Kidney (tissue), 14 donors: ENCODE results near the gene DCST1. TPM values are rescaled to one million over a fixed set of nuclear protein-coding genes. Genes with fewer than 3 reads are reported as not detected.

Experiments
- DNase-seq, 5 donors: peaks; one replicate each; pipeline ENCODE4 v3.0.0-alpha.2; 2013 to 2020
- FAIRE-seq: peaks from 2 replicates; lab custom pipeline; 2012; peaks lifted over from hg19 to GRCh38; lab: Jason Lieb, UNC
- H3K27ac ChIP-seq, 2 donors: one replicate each; pipeline ENCODE4 v1.7.0; 2013; ENCODE audit warnings: low read depth in 2 of 2, low read length in 2 of 2, inconsistent platforms in 1 of 2
- H3K27me3 ChIP-seq: one replicate; pipeline ENCODE4 v1.7.1; 2013; ENCODE audit warnings: low read length, inconsistent platforms; ENCODE audit not compliant: control insufficient read depth, insufficient read depth
- H3K36me3 ChIP-seq, 3 donors: one replicate each; pipeline versions ENCODE4 v1.7.0 to v1.7.1; 2013; ENCODE audit warnings: low read length in 3 of 3, control low read depth in 1 of 3, inconsistent platforms in 1 of 3; ENCODE audit not compliant: insufficient read depth in 3 of 3, control insufficient read depth in 2 of 3
- H3K4me1 ChIP-seq, 3 donors: one replicate each; pipeline versions ENCODE4 v1.7.0 to v1.7.1; 2013; ENCODE audit warnings: low read length in 3 of 3, inconsistent platforms in 1 of 3, low read depth in 1 of 3; ENCODE audit not compliant: control insufficient read depth in 2 of 3, insufficient read depth in 2 of 3
- H3K4me3 ChIP-seq, 3 donors: one replicate each; pipeline versions ENCODE4 v1.7.0 to v1.8.1; 2013; ENCODE audit warnings: low read length in 3 of 3, control low read depth in 1 of 3, inconsistent platforms in 1 of 3
- H3K9ac ChIP-seq, 3 donors: one replicate each; pipeline versions ENCODE4 v1.7.0 to v1.7.1; 2013; ENCODE audit warnings: low read length in 3 of 3, control low read depth in 1 of 3, inconsistent platforms in 1 of 3
- H3K9me3 ChIP-seq, 3 donors: one replicate each; pipeline versions ENCODE4 v1.7.0 to v1.7.1; 2013; ENCODE audit warnings: low read length in 3 of 3, control low read depth in 1 of 3, inconsistent platforms in 1 of 3; ENCODE audit not compliant: control insufficient read depth in 2 of 3, insufficient read depth in 1 of 3
- intact Hi-C: fragments of 100-400 bp; cut with DNase I; formaldehyde crosslinking; loops from one replicate; pipeline ENCODE4 v1.11.1; 2022
- polyA plus RNA-seq: library from polyadenylated mRNA; stranded (reverse); fragments of 350-450 nt; fragmentation: Illumina TruSeq; extraction: RNeasy Lipid Tissue Mini Kit (QIAGEN cat#74804); gene quantifications from one replicate; pipeline ENCODE4 v1.2.3, GENCODE V29; 2014; ENCODE audit warnings: low read depth, low replicate concordance; ENCODE audit not compliant: insufficient read depth
- total RNA-seq: library from RNA; stranded (reverse); fragmentation: NEBNext Ultra II Directional; extraction: Animal tissue kit (Norgen Biotek cat#: 25700); gene quantifications from one replicate; pipeline ENCODE4 v1.2.1, GENCODE V29; 2021
- TF ChIP-seq, protein P1 (sequence below): IDR thresholded peaks from 3 replicates; pipeline ENCODE4 v1.5.1; 2012; ENCODE audit warnings: mild to moderate bottlenecking, moderate library complexity, borderline replicate concordance; ENCODE audit not compliant: insufficient read depth; ENCODE audit errors: extremely low read depth
- donor health status: control.
- donor health status: control.
- donor health status: control.
- donor health status: control.
- donor health status: control.
- donor health status: DM: yes; HTN: yes; CAD: no.
- donor health status: Normal renal cell carcinoma (clear cell type).

DCST1 gene
- total and polyA plus RNA-seq, 2 donors from 2014 or later, result not detected

DNA sequence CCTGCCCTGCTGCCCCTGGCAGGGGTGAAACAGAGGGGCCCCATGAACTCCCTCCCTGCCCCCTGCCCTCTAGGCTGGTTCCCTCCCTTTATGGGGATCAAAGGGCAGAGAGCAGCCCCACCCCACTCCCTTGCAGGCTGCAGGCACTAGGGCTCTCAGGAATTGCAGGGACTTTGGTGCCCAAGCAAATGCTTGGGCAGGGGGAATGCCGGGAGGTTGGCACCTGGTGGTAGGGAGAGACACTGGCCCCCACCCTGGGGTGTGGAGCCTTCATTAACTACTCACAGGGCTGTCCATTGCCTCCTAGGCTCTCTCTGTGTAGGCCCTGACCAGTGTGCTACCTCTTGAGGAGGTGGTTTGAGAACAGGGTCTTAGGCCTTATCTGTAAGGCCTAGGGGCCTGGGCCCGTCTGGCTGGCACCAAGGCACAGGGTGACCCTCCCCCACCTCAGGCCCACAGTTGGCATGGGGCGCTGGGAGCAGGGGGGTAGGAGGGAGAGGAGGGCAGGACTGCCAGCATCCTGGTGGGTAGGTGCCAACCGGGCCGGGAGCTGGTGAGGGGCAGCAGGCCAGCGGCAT, 26.3 kb upstream of the DCST1 start:
- Histone ChIP-seq H3K27me3 (no peaks in the 10 kb centered on the region), H3K9me3 (no peaks in the 10 kb centered on the region), H3K4me3 (no peak overlapping the region), H3K36me3 (no peaks in the 10 kb centered on the region), H3K9ac (peak overlapping the region in 1 of 3 donors; percentile 61), H3K4me1 (peaks cover 2 to 49% (median 32%) of the 10 kb centered on the region in 3 donors), H3K27ac (peak overlapping the region; percentile 41 to 57)
- TF ChIP-seq, protein P1, sequence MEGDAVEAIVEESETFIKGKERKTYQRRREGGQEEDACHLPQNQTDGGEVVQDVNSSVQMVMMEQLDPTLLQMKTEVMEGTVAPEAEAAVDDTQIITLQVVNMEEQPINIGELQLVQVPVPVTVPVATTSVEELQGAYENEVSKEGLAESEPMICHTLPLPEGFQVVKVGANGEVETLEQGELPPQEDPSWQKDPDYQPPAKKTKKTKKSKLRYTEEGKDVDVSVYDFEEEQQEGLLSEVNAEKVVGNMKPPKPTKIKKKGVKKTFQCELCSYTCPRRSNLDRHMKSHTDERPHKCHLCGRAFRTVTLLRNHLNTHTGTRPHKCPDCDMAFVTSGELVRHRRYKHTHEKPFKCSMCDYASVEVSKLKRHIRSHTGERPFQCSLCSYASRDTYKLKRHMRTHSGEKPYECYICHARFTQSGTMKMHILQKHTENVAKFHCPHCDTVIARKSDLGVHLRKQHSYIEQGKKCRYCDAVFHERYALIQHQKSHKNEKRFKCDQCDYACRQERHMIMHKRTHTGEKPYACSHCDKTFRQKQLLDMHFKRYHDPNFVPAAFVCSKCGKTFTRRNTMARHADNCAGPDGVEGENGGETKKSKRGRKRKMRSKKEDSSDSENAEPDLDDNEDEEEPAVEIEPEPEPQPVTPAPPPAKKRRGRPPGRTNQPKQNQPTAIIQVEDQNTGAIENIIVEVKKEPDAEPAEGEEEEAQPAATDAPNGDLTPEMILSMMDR, result no peak
- intact Hi-C loops, result no loop called here
- DNase-seq, result peak in 1 of 5 donors; percentile 76
- no peak for FAIRE-seq

DNA sequence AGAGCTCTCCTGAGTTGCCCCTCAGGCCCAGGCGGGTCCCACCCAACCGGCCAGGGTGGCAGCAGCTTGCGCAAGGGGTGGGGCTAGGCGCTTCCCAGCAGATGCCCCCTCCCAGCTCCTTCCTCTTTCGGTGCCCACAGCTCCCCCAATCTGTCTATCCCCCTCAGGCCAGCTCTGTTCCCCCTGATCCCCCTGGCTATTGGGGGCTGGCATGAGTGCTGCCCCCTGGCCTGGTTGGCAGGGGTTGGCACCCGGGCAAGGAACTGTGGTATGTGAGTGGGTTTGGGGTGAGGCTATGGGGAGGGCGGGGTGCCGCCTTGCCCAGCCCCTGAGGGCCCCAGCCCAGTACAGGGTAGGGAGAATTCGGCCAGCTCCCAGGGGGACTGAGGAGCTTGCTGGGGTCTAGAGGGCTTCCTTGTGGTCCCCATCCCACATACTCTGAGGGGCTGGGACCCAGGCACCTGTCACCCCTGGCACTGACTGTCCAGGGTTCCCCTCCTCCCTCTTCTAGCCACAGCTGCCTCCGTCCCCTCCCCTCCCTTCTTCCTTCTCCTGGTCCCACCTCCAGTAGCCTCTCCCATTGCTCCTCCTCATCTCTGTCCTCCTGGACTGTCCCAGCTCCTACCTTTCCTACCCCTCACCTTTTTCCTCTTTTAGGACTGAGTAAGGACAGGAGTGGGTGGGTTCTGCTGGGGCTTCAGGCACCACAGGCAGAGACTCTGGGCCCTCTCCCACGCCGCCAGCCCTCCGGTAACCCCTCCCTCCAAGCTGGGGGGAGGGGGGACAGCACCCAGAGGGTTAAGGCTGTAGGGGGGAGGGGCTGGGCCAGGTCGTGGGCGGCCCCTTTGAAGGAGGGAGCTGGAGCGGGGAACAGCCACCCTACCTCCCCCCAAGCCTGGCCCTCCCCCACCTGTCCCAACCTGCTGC, 25.3 kb upstream of the DCST1 start:
- Histone ChIP-seq H3K27ac (peak overlapping the region; percentile 41), H3K4me3 (no peak overlapping the region), H3K9ac (peak overlapping the region in 1 of 3 donors; percentile 55), H3K36me3 (no peaks in the 10 kb centered on the region), H3K4me1 (peaks cover 2 to 57% (median 36%) of the 10 kb centered on the region in 3 donors), H3K9me3 (no peaks in the 10 kb centered on the region), H3K27me3 (no peaks in the 10 kb centered on the region)
- FAIRE-seq (no peak), DNase-seq (peak; percentile 25 to 78 (median 52))
- intact Hi-C loops, result no loop called here
- TF ChIP-seq, protein P1, result no peak

DNA sequence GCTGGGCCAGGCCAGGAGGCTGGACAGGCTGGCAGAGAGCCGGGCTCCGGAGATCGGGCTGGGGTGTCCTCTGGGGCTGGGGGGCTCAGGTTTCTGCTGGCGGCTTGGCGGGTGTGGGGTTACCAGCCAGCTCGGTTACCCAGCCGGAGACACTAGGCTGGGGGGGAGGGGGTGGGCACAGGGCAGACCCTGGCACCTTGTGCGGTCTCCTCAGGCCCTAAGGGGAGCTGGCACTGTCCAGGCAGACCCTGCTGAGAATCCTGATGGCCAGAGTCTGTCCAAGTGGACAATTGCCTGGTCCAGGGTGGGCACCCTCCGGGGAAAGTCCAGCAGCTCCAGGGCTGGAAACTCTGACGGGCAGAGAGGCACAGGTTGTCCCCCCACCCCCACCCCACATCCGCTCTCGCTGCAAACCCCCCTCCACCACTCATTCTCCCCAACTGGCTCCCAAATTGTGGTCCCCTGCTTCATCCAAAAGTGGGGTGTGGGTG, 24.4 kb upstream of the DCST1 start:
- FAIRE-seq, result no peak

More for the DNA sequence above, 24.4 kb upstream of the DCST1 start:
- TF ChIP-seq, protein P1, result no peak
- DNase-seq, result peak; percentile 21 to 70 (median 49)
- no peak overlapping the region for H3K4me3 ChIP-seq
- no peak overlapping the region for H3K9ac ChIP-seq
- no peaks in the 10 kb centered on the region for H3K27me3 ChIP-seq
- no peaks in the 10 kb centered on the region for H3K36me3 ChIP-seq
- H3K4me1 ChIP-seq, result peaks cover under 1 to 58% (median 33%) of the 10 kb centered on the region in 3 donors
- peak overlapping the region; percentile 35 to 41 for H3K27ac ChIP-seq
- intact Hi-C loops, result no loop called here
- H3K9me3 ChIP-seq, result no peaks in the 10 kb centered on the region
